Measurements from ENCODE around the gene UBN2.
A peak's percentile ranks its signal among the peaks of the same experiment; 100 is the strongest.

UBN2 gene

DNA sequence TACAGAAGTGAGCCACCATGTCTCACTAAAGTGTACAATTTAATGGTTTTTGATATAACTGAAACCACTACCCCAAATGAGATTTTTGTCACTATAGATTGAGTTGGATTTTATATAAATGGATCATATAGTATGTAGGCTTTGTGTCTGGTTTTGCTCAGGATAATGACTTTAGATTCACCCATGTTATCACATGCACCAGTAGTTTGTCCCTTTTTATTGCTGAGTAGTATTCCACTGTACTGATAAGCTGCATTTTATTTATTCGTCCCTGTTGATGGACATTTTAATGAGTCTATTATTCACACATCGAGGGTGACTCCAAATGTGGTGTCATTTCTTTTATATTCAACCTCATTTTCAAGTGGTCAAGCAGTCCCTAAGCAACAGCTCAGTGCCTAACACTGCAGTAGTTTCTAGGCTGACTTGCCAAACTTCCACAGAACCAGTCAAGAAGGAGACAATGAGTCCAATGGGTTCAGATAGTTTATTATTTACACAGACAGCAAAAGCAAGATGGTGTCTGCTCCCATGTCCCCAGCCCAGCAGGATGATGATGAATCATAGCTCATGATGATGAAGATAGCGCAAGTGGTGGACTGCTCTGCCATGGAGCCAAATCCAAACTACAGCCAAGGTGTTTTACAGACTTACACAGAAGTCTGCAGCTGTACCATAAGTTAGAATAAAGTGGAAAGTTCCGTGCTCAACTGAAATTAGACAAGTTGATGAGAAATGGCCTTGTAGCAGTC, 103.5 kb downstream of the UBN2 start:
- no peak overlapping the region for H3K9ac ChIP-seq (ENCODE audit: low read length)
- H2AFZ ChIP-seq (ENCODE audit: low read depth, low read length) = no peak overlapping the region
- no peaks in the 10 kb centered on the region for H3K36me3 ChIP-seq (replicated peaks; ENCODE audit: low read depth, low read length)
- no peaks in the 10 kb centered on the region for H3K79me2 ChIP-seq (ENCODE audit: low read length)
- TF ChIP-seq EZH2phosphoT487 (IDR thresholded peaks at IDR 0.05; ENCODE audit: low read depth) = no peak
- TF ChIP-seq, protein P1, sequence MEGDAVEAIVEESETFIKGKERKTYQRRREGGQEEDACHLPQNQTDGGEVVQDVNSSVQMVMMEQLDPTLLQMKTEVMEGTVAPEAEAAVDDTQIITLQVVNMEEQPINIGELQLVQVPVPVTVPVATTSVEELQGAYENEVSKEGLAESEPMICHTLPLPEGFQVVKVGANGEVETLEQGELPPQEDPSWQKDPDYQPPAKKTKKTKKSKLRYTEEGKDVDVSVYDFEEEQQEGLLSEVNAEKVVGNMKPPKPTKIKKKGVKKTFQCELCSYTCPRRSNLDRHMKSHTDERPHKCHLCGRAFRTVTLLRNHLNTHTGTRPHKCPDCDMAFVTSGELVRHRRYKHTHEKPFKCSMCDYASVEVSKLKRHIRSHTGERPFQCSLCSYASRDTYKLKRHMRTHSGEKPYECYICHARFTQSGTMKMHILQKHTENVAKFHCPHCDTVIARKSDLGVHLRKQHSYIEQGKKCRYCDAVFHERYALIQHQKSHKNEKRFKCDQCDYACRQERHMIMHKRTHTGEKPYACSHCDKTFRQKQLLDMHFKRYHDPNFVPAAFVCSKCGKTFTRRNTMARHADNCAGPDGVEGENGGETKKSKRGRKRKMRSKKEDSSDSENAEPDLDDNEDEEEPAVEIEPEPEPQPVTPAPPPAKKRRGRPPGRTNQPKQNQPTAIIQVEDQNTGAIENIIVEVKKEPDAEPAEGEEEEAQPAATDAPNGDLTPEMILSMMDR (IDR thresholded peaks at IDR 0.05; ENCODE audit: low read depth, low read length) = no peak
- H4K20me1 ChIP-seq (ENCODE audit: insufficient read depth, low read length) = no peaks in the 10 kb centered on the region
- no peak overlapping the region for H3K4me2 ChIP-seq (ENCODE audit: low read length)
- H3K4me1 ChIP-seq (ENCODE audit: low read length) = peaks cover 9% of the 10 kb centered on the region
- no peaks in the 10 kb centered on the region; the same call in 1 of the 2 replicates for H3K9me3 ChIP-seq (ENCODE audit: insufficient read depth, low read length)
- H3K27me3 ChIP-seq (ENCODE audit: low read depth, low read length) = no peaks in the 10 kb centered on the region
- no peak overlapping the region for H3K4me3 ChIP-seq (ENCODE audit: low read length)
- no peak overlapping the region for H3K27ac ChIP-seq (ENCODE audit: low read length)

DNA sequence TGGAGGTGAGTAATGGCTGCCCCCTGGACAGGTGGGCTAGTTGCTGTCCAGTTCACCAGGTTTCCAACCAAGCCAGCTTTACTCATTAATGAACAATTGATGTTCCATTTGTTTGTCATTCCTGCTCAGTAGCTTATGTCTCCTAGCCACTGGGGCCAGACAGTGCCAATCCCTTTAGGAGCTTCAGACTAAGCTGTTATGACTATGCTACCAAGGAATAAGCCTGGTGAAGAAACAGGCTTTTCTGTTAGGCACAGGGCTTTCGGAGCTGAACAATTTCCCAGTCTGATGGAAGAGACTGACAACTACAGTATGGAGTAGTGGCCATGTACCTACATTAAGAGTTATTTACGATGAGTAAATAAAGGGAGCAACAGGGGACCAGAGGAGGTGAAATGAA, 108.0 kb downstream of the UBN2 start:
- Histone ChIP-seq H4K20me1 (ENCODE audit: insufficient read depth, low read length) (no peaks in the 10 kb centered on the region), H3K79me2 (ENCODE audit: low read length) (peaks cover 26% of the 10 kb centered on the region), H3K9ac (ENCODE audit: low read length) (no peak overlapping the region), H3K27me3 (ENCODE audit: low read depth, low read length) (no peaks in the 10 kb centered on the region), H2AFZ (ENCODE audit: low read depth, low read length) (no peak overlapping the region), H3K4me3 (ENCODE audit: low read length) (no peak overlapping the region), H3K36me3 (replicated peaks; ENCODE audit: low read depth, low read length) (peaks cover 2% of the 10 kb centered on the region), H3K4me1 (ENCODE audit: low read length) (0 out of 2 replicates have a peak, but pooled peaks cover 6% of the 10 kb centered on the region), H3K4me2 (ENCODE audit: low read length) (no peak overlapping the region), H3K27ac (ENCODE audit: low read length) (no peak overlapping the region), H3K9me3 (ENCODE audit: insufficient read depth, low read length) (no peaks in the 10 kb centered on the region; the same call in 1 of the 2 replicates)
- no peak for TF ChIP-seq EZH2phosphoT487 (IDR thresholded peaks at IDR 0.05; ENCODE audit: low read depth)
- TF ChIP-seq, protein P1 (IDR thresholded peaks at IDR 0.05; ENCODE audit: low read depth, low read length) = no peak

DNA sequence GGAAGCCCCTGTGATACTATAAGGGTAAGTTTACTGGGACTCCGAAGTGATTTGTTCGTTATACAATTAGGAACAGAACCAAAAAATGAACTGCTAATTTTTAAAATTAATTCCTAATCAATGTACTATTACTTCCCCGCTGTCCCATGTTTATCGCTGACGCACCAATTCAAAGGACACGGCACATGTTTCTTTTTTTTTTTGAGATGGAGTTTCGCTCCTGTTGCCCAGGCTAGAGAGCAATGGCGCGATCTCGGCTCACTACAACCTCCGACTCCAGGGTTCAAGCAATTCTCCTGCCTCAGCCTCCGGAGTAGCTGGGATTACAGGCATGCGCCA, 108.6 kb downstream of the UBN2 start:
- peak overlapping the region; percentile 40 for H3K4me2 ChIP-seq (ENCODE audit: low read length)
- H3K4me1 ChIP-seq (ENCODE audit: low read length) = 0 out of 2 replicates have a peak, but pooled peaks cover 6% of the 10 kb centered on the region
- no peak for TF ChIP-seq EZH2phosphoT487 (IDR thresholded peaks at IDR 0.05; ENCODE audit: low read depth)
- TF ChIP-seq, protein P1 (IDR thresholded peaks at IDR 0.05; ENCODE audit: low read depth, low read length) = no peak
- H3K9me3 ChIP-seq (ENCODE audit: insufficient read depth, low read length) = no peaks in the 10 kb centered on the region; the same call in 1 of the 2 replicates
- H3K27me3 ChIP-seq (ENCODE audit: low read depth, low read length) = no peaks in the 10 kb centered on the region
- H3K79me2 ChIP-seq (ENCODE audit: low read length) = peaks cover 29% of the 10 kb centered on the region
- H3K4me3 ChIP-seq (ENCODE audit: low read length) = peak overlapping the region; percentile 96
- H2AFZ ChIP-seq (ENCODE audit: low read depth, low read length) = no peak overlapping the region; the same call in 1 of the 2 replicates
- H4K20me1 ChIP-seq (ENCODE audit: insufficient read depth, low read length) = no peaks in the 10 kb centered on the region
- no peak overlapping the region; the same call in 1 of the 2 replicates for H3K9ac ChIP-seq (ENCODE audit: low read length)
- peaks cover 6% of the 10 kb centered on the region for H3K36me3 ChIP-seq (replicated peaks; ENCODE audit: low read depth, low read length)
- H3K27ac ChIP-seq (ENCODE audit: low read length) = peak overlapping the region; percentile 97

DNA sequence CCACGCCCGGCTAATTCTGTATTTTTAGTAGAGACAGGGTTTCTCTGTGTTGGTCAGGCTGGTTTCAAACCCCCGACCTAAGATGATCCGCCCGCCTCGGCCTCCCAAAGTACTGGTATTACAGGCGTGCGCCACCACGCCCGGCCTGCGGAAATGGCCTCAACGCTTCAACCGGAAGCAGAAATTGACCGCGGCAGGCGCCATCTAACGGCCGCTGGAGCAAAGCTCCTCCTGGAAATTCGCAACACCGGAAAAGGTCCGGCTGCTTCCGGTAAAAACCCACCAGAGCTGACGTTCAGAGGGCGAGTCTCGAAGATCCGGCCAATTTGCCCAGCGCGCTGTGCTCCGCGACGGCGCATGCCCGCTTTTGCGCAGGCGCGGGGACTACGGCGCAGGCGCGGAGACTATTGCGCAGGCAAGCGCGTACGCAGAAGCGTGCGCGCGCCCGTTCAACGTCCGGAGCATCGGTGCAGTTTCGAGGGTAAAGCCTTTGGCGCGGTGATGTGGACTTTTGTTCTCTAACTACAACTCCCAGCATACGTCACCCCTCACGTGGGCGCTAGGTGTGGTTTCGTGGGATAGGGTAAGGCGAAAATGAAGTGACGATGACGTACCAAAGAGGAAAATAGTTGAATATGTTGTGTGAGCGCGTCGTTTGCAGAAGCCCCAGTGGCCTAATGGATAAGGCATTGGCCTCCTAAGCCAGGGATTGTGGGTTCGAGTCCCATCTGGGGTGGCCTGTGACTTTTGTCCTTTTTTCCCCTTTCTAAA, 109.2 kb downstream of the UBN2 start:
- H3K79me2 ChIP-seq (ENCODE audit: low read length) = peaks cover 29% of the 10 kb centered on the region
- H3K36me3 ChIP-seq (replicated peaks; ENCODE audit: low read depth, low read length) = peaks cover 6% of the 10 kb centered on the region
- H2AFZ ChIP-seq (ENCODE audit: low read depth, low read length) = no peak overlapping the region; the same call in 1 of the 2 replicates
- peak overlapping the region; percentile 97 for H3K27ac ChIP-seq (ENCODE audit: low read length)
- peak overlapping the region; percentile 99 for H3K4me2 ChIP-seq (ENCODE audit: low read length)
- H3K4me3 ChIP-seq (ENCODE audit: low read length) = peak overlapping the region; percentile 96
- H3K4me1 ChIP-seq (ENCODE audit: low read length) = peaks cover 10% of the 10 kb centered on the region; the same call in 1 of the 2 replicates
- no peaks in the 10 kb centered on the region for H3K27me3 ChIP-seq (ENCODE audit: low read depth, low read length)
- no peaks in the 10 kb centered on the region for H4K20me1 ChIP-seq (ENCODE audit: insufficient read depth, low read length)
- H3K9ac ChIP-seq (ENCODE audit: low read length) = peak overlapping the region; percentile 100
- no peaks in the 10 kb centered on the region; the same call in 1 of the 2 replicates for H3K9me3 ChIP-seq (ENCODE audit: insufficient read depth, low read length)
- TF ChIP-seq EZH2phosphoT487 (IDR thresholded peaks at IDR 0.05; ENCODE audit: low read depth) = no peak
- TF ChIP-seq, protein P1 (IDR thresholded peaks at IDR 0.05; ENCODE audit: low read depth, low read length) = peak; percentile 68

All from OCI-LY3 (cell line).